Stimulated activated CD4-positive, alpha-beta T cell treated with anti-CD3 and anti-CD28 coated beads, Interleukin-1b, Interleukin-23, amount 100 ng/mL, for 24 hours (primary cell): ENCODE results near the gene RAB31.
A peak's percentile ranks its signal among the peaks of the same experiment; 100 is the strongest.

Source experiments
- DNase-seq, 4 experiments: peaks; one replicate each; pipeline ENCODE4 v3.0.0-alpha.2; 2020; ENCODE audit warnings: low read depth in 4 of 4, low spot score in 1 of 4

Gene RAB31

DNA sequence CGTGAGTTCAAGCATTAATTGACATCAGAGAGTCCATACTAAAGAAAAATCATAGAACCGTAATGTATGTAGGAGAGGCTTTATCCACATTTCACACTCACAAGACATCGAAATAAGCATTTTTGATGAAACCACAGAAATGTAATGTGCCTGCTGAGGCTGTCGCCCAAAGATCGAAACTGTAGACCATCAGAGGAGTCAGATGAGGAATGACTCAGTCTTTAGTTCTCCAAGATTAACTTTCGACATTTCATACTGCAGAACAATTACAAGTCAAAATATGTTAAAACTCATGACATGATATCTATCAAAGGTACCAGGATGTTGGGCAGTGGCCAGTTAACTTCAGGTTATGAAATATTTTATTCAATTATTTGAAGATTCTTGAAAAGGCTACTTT, 79.6 kb downstream of the RAB31 start:
- DNase-seq, result no peak

DNA sequence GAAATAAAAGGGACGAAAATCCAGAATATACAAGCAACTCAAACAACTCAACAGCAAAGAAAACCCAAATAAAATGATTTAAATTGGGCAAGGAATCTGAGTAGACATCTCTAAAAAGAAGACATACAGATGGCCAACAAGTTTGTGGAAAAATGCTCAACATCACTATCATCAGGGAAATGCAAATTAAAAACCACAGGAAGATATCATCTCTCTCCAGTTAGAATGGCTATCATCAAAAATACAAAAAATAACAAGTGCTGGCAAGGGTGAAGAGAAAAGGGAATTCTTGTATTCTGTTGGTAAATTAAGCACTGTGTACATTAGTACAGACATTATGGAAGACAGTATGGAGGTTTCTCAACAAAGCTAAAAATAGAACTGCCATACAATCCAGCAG, 80.0 kb downstream of the RAB31 start:
- DNase-seq, result no peak

DNA sequence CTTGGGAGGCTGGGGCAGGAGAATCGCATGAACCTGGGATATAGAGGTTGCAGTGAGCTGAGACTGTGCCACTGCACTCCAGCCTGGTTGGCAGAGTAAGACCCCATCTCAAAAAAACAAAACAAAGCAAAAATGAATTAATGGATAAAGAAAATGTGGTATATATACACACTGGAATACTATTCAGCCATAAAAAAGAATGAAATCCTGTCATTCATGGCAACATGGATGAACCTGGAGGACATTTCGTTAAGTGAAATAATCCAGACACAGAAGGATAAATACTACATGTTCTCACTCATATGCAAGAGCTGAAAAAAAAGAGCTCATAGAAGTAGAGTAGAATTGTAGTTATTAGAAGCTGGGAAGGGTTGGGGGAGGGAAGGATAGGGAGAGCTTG, 80.8 kb downstream of the RAB31 start:
- DNase-seq, result no peak

DNA sequence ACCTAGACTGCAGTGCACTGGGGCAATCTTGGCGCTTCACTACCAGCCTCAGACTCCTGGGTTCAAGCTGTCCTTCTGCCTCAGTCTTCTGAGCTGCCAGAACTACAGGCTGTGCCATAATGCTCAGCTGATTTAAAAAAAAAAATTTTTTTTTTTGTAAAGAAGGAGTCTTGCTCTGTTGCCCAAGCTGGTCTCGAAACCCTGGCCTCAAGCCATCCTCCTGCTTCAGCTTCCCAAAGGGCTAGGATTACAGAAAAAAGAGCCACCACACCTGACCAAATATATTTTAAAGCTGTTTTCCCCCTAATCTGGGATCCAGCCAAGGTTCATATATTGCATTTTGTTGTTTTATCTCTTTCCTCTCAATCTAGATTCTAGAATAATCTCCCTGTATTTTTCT, 82.2 kb downstream of the RAB31 start:
- no peak for DNase-seq

DNA sequence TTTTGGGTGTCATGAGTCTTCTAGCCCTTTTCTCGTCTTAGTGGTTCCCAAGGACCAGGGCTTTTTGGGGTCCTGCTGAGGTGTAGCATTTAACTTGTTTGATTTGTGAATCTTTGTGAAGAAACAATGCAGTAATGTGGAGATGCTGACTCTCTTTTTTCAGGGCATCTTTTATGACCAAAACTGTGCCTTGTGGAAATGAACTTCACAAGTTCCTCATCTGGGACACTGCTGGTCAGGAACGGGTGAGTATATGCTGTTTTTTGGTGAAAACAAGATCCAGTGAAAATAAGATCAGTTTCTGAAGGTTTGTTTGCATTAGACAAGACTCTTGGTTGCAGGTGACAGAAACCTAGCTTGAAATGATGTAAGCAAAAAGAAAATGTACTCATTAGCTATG, 83.9 kb downstream of the RAB31 start:
- DNase-seq, result no peak

DNA sequence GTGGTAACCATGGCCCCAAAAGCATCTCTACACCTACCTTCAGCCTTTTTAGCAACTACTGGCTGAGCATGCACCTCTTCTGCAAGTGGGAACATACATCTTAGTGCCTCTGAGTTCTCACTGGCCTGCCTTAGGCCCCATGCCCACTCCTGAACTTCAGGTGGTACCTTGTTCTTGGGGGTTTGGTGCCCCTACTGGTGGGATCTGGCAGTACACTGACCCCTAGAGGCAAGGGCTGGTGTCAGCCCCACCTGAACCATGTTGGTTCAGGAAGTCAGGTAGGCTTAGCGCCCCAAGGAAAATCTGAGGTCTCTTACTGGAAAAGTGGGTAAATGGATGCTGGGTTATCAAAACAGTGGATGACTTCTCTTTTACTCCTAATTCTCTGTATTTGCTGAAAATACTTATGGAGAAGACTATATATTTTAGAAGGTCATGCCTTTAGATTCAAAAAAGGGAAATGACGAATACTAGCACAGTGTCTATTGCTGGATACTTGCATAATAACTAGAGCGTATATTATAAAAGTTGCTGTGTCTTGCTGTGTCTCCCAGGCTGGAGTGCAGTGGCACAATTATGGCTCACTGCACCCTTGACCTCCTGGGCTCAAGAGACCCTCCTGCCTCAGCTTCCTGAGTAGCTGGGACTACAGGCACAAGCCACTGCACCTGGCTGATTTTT, 84.6 kb downstream of the RAB31 start:
- peak in 1 of 4 experiments; percentile 6 for DNase-seq

DNA sequence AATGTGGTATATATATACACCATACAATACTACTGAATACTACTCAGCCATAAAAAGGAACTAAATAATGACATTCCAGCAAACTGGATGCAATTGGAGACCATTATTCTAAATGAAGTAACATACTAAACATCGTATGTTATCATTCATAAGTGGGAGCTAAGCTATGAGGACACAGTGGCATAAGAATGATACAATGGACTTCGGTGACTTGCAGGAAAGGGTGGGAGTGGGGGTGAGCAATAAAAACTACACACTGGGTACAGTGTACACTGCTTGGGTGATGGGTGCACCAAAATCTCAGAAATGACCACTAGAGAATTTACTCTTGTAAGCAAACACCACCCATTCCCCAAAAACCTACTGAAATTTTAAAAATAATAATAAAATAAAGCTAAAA, 87.9 kb downstream of the RAB31 start:
- no peak for DNase-seq

DNA sequence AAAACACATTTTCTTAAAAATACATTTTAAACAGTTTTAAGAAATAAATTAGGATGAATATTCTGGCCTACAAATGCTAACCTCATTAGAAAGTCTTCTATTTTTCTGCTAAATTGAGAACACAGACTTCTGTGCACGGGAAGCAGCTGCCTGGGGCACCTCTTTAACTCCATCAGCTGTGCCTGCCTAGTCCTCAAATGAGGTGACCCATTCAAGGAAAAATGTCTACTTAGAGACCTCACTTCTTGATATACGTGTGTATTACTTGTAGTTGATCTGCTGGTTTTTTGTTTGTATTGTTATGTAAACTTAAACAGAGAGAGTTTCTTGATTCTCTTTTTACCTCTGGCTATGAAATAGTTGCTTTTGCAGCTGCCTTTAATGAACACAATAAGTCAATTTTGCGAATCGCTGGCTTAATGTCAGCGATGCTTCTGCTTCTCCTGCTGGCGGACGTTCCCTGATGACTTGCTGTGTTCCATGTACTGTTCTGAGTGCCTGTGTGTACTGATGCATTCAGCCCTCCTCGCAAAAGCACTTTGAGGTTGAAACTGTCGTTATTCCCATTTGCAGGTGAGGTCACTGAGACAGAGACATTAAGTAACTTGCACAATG, 88.9 kb downstream of the RAB31 start:
- DNase-seq, result no peak

DNA sequence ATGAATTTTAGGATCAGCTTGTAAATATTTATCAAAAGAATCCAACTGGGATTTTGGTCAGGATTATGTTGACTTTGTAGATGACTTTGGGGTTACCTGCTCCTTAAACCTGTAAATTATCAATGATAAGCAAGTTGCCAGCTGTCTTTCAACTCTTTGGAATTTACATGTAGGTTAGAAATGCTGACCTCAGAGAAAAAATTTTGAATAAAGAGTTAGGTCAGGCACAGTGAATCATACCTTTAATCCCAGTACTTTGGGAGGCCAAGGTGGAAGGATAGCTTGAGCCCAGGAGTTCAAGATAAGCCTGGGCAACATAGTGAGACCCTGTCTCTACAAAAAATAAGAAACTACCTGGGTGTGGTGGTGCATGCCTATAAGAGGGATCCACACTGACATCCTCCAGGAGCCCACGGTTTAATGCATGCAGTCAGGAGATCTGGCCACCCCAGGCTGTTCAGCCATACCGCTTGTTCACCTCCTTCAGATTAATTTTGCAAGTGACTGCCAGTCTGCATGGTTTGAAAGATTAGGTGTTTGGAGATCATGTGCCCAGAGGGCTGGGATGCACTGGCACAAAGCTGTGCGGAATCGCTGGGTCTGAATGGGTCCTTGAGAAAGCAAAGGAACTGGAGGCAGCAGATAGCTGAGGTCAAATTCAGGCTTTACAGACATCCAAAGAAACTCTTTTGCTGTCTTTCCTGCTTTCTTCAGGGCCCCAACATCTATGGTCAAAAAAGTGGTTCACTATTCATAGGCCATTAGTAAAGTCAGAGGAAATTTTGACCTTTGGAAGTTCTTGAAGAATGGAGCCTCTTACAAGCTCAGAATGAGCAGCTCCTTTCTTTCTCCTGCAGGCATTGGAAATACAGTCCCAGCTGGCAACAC, 94.3 kb downstream of the RAB31 start:
- no peak for DNase-seq

DNA sequence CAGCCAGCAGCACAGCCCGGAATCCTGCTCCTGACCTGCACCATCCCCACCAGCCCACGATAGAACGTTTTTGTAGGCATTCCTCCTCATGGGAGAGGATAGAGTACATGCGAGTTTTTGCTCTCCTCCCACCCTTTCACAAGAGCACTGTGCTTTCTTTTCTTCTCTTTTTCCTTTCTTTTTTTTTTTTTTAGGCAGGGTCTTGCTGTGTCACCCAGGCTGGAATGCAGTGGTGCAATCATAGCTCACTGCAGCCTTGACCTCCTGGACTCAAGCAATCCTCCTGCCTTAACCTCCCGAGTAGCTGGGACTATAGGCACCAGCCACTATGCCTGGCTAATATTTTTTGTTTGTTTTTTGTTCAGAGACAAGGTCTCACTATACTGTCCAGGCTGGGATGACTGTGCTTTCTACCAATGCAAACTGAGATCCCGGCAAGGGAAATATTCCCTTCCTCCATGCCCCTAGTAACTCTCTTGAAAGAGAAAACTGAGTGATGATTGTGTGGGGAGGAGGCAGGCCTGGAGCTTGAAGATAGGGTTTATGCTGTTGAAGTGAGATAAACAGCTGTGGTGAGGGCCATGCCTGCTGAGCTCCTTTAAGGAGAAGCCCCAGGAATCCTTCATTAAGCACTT, 95.1 kb downstream of the RAB31 start:
- no peak for DNase-seq

DNA sequence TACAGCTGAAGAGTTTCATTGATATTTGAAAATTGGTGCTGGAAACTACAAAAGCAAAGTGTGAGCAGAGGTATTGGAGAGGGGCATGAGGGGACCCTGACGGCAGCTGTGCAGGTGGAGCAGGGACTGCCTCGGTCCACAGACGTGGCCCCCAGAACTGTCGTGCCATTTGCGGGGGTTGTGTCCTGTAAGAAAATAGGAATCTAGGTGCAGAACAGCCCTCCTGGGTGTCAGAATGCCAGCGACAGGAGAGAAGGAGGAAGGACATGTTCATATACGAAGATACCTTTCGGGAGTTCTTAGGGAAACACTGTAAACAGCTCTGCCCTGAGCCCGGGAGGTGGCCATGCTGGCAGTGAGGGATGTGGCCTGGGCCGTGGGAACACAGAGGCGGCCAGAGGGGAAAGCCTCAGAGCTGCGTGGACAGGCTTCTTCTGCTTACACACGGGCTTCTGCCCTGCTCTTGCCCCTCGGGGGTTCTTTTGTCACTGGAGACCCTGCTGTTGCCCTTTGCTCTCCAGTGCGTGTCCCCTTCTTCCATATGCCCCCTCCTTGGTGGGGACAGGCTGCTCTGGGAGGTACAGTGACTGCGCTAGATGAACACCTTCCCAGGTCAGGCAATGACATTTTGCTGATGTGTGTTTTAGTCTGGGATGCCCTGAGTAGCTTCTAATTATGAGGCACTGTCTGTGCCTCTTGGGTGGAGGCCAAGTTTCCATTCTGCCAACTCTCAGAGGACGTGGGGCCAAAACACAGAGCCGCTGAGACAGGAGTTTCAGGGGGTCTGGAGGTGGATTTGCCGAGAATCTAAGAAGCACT, 95.8 kb downstream of the RAB31 start:
- DNase-seq, result no peak

DNA sequence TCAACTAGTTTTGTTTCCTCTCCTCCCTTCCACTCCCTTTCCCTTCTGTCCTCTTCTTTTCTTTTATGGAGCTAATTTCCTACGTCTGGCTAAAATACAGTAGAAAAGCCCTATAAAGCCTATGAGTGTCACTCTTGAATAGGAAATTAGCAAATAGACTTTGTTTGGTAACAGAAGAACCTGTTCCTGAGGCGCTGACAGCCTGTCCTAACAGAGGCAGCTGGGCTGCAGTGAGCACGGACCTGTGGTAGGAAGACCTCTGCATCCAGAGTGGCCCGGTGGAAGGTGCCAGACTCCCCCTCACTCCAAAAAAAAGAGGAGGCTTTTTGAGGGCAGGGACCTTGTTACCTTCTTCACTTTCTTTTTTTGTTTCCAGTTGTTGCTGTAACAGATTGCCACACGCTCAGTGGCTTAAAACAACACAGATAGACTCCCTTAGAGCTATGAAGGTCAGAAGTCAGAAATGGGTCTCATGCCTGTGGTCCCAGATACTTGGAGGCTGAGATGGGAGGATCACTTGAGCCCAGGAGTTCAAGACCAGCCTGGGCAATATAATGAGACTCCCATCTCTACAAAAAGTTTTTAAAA, 96.5 kb downstream of the RAB31 start:
- no peak for DNase-seq

DNA sequence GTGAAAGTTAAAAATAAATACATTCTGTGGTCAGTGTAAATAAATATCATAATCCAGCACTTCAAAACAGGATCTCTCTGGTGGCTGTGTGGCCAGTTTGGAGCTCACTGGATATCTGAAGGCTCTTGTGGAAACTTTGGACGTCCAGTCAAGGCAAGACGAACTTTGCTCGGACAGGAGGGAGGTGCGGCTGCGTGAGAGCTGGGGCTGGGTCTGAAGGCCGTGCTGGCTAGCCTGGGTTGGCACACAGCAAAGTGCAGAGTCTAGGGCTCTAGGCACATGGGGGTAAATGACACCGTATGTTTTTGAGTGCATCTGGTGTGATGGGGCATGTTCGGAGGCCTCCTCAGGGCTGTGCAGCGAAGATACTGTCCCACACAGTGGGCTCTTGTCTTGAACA, 98.8 kb downstream of the RAB31 start:
- no peak for DNase-seq

DNA sequence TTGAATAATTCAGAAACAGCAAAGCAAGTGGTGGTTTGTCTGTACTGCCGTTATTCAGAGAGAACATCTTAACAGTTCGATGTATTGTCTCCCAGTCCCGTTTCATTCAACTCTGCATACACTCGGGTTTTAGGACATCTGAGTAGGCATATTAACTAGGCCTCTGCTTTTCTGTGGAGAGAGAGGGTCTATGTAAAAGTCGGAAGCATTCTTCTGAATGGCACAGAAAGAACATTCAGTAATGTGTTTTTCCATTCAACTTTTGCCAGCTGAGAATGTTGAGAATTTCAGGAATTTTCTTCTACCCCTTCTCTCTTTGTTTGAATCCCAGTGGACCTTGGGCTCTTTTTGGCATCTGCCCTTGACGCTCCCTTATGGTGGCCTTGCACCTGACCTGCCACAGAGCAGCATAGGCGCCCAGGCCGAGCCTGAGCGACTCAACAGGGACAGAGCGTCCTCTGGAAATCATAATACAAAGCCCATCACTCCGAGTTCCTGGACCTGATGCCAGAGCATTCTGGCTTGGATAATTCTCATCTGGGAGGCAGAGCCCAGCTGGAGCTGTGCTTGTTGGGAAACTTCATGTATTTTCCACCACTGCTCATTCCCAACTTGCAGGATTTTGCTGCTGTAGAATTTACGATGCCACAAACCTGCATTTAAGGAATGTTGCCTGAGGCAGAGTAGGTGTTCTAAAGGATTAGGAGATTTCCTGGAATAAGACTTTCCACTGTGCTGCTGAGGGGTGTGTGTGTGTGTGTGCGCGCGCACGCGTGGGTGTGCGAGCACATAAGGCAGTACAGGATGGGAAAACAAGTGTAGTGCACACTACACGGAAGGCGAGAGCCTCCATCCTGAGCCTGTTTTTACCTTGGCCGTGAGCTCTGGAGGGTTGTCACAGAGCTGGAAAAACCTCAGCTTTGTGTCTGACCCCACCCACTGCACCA, 100.5 kb downstream of the RAB31 start:
- DNase-seq, result no peak

DNA sequence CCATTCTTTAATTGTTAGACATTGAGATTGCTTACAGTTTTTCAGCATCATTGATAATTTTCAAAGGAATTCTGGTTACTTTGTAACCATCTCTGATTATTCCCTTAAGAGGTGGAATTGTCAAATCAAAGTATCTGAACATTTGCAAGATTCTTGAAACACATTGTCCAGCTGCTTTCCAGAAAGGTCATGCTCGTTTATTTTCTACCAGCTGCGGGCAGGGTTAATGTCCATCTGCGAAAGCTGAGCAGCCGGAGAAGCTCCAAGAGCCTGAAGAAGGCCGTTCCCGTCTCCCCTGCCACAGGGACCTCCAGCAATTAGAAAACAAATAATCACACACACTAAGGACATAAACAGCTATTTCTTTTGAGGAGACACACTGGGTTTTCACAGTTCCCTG, 101.6 kb downstream of the RAB31 start:
- DNase-seq, result no peak

DNA sequence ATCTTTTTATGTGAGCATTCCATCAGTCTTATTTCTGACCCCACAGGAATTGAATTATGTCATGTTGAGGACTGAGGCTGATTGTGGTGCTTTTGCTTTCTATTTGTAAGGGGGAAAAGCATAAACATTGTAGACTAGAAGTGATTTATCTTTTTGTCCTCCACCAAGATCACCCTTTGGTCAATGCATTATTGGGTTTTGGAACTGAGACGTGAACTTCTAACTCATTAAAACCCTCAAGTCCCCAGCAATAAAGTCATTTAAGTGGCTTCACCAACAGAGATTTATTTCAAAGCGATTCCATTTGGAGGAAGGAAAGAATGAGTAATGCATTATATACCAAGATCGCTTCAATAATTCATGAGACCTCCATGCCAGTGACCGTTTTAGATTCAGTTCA, 102.2 kb downstream of the RAB31 start:
- no peak for DNase-seq

DNA sequence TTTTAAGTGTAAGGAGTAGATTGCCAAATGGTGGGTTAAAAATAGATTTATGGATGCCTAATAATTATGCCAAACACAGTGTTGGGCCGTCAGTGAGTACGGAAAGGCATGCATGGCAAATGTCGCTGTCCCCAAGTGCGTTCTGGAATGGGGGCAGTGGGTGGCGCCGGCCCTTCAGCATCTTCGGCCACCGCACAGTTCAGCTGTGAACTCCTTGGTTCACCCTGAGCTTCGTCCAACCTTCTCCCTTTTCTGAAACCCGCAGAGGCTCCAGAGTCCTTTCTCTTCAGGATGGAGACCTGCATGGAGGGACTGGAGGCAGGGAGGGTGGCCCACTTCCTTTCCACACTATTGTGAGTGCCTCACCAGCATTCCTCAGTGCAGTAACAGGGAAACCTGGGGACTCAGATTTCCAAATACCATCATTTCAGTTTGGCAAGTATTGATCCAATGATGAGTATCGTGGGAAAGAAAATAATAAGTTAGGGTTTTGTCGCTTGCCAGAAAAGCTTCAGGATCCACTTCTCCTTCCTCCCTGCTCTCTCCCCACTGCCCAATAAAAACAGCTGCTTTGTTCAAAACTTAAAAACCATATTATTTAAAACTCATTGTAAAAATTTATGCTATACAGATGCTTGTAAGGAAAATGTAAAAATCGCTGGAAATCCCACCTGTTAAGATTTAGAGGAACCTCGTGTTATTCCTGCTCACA, 103.0 kb downstream of the RAB31 start:
- DNase-seq, result no peak

DNA sequence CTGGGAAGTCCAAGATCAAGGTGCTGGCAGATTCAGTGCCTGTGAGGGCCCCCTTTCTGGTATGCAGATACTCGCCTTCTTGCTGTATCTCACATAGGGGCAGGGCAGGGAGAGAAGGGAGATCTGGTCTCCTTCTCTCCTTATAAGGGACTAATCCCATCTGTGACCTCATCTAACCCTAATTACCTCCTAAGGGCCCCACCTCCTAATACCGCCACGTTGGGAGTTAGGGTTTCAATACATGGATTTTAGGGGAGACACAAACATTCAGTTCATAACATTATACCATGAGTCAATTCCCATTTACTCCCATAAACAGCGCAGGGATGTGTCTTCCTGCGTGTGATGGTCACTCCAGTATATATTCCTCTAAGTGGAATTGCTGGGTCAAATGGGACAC, 103.9 kb downstream of the RAB31 start:
- no peak for DNase-seq

DNA sequence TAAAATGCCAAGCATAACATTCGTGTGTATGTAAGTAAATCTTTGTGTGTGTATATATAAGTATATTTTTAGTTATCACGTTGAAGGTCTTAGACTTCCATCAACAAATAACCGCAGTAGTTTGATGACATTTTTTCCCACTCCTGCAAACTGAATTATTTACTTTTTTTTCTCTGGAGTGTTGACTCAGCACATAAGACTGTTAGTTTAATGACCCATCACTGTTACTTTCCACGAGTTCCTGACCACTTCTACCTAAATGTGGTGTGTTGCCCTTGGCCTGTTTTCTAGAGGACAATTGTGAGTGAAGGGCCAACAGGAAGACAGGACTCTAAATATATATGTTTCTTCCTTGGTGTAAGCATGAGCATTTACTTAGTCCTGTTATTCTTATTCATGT, 106.3 kb downstream of the RAB31 start:
- DNase-seq, result no peak
